PFSK-1 (cell line): Measurements from ENCODE around the gene CSGALNACT2.

ENCODE experiments used
- POLR2AphosphoS5 ChIP-seq: IDR thresholded peaks from 2 replicates; pipeline ENCODE4 v1.6.1; 2012; ENCODE audit warnings: low read depth, mild to moderate bottlenecking, control low read depth, low read length, moderate library complexity
- SIN3A ChIP-seq: IDR thresholded peaks from 2 replicates; pipeline ENCODE4 v1.6.1; 2012; ENCODE audit warnings: mild to moderate bottlenecking, low read length, moderate library complexity, borderline replicate concordance; ENCODE audit not compliant: insufficient read depth
- TAF1 ChIP-seq: IDR thresholded peaks from 2 replicates; pipeline ENCODE4 v1.6.1; 2012; ENCODE audit warnings: low read length, control low read depth, borderline replicate concordance; ENCODE audit not compliant: insufficient read depth
- TF ChIP-seq, protein P1 (sequence below), 2 experiments: IDR thresholded peaks; 2 replicates each; pipeline versions ENCODE4 v1.6.1 to v1.8.0; 2011 to 2012; ENCODE audit warnings: low read depth in 2 of 2, low read length in 2 of 2, control low read depth in 1 of 2, inconsistent platforms in 1 of 2, mild to moderate bottlenecking in 1 of 2, moderate library complexity in 1 of 2; ENCODE audit not compliant: insufficient read depth in 1 of 2

DNA sequence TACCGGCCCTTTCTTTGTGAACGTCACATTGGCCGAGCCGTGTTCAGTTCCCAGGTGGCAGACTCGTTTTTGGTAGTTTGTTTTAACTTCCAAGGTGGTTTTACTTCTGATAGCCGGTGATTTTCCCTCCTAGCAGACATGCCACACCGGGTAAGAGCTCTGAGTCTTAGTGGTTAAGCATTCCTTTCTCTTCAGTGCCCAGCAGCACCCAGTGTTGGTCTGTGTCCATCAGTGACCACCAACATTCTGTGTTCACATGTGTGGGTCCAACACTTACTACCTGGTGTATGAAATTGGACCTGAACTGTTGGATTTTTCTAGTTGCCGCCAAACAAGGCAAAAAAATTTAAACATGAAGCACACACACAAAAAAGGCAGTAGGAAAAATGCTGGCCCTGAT is 9.9 kb upstream of the CSGALNACT2 start:
- TF ChIP-seq SIN3A (no peak), POLR2AphosphoS5 (no peak), TAF1 (no peak)
- TF ChIP-seq, protein P1, sequence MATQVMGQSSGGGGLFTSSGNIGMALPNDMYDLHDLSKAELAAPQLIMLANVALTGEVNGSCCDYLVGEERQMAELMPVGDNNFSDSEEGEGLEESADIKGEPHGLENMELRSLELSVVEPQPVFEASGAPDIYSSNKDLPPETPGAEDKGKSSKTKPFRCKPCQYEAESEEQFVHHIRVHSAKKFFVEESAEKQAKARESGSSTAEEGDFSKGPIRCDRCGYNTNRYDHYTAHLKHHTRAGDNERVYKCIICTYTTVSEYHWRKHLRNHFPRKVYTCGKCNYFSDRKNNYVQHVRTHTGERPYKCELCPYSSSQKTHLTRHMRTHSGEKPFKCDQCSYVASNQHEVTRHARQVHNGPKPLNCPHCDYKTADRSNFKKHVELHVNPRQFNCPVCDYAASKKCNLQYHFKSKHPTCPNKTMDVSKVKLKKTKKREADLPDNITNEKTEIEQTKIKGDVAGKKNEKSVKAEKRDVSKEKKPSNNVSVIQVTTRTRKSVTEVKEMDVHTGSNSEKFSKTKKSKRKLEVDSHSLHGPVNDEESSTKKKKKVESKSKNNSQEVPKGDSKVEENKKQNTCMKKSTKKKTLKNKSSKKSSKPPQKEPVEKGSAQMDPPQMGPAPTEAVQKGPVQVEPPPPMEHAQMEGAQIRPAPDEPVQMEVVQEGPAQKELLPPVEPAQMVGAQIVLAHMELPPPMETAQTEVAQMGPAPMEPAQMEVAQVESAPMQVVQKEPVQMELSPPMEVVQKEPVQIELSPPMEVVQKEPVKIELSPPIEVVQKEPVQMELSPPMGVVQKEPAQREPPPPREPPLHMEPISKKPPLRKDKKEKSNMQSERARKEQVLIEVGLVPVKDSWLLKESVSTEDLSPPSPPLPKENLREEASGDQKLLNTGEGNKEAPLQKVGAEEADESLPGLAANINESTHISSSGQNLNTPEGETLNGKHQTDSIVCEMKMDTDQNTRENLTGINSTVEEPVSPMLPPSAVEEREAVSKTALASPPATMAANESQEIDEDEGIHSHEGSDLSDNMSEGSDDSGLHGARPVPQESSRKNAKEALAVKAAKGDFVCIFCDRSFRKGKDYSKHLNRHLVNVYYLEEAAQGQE (IDR thresholded peaks at IDR 0.05; ENCODE audit: insufficient read depth in 1 of 2, low read depth in 2 of 2, low read length in 2 of 2), result no peak
